HepG2 (cell line): ENCODE results near the gene LTBR. TPM values are rescaled to one million over a fixed set of nuclear protein-coding genes. Genes with fewer than 3 reads are reported as not detected.

Source experiments
- ATAC-seq: fragments of 200-7000 bp; cut with Tn5 transposase; 3 replicates; pipeline ENCODE4 v1.9.1; 2020; ENCODE audit warnings: mild to moderate bottlenecking, moderate library complexity
- BruUV-seq: library from RNA; stranded (reverse); fragments of 400-500 nt; replicated peaks from 2 replicates; lab custom pipeline; 2021; lab: Mats Ljungman, UMichigan
- CTCF ChIA-PET: fragments of 300-600 bp; formaldehyde crosslinking; extraction: SDS; loops from one replicate; lab custom pipeline; 2021; ENCODE audit warnings: low total read pairs, inconsistent platforms, low intra/inter-chr PET ratio; lab: Yijun Ruan, JAX
- POLR2A ChIA-PET: fragments of 350-600 bp; sonication (Branson Sonifier 250); formaldehyde crosslinking; loops from one replicate; lab custom pipeline; 2020; ENCODE audit warnings: antibody characterized with exemption, inconsistent platforms; lab: Yijun Ruan, JAX
- DNase-seq: peaks from one replicate; pipeline ENCODE4 v3.0.0-alpha.2; 2015; ENCODE audit warnings: low spot score
- FAIRE-seq: peaks from 3 replicates; lab custom pipeline; 2011; peaks lifted over from hg19 to GRCh38; lab: Jason Lieb, UNC
- H2AFZ ChIP-seq: one replicate; pipeline ENCODE4 v1.6.1; 2011; ENCODE audit warnings: low read length, inconsistent platforms
- H3K27ac ChIP-seq: fragments of 300-600 bp; 3 replicates; pipeline ENCODE4 v1.8.0; 2011; ENCODE audit warnings: mixed run types, mild to moderate bottlenecking, mixed read lengths, low read length, inconsistent platforms; ENCODE audit not compliant: insufficient read depth; ENCODE audit errors: extremely low read length
- H3K27me3 ChIP-seq, 2 experiments: fragments of 200-600 bp in 1 of 2; 2 replicates in 1 of 2; 3 replicates in 1 of 2; pipeline versions ENCODE4 v1.6.0 to v1.8.0; 2011; ENCODE audit warnings: low read length in 2 of 2, mild to moderate bottlenecking in 2 of 2, moderate library complexity in 2 of 2, inconsistent platforms in 1 of 2; ENCODE audit not compliant: insufficient read depth in 2 of 2, control insufficient read depth in 1 of 2
- H3K36me3 ChIP-seq, 2 experiments: fragments of 200-600 bp in 1 of 2; replicated peaks in 1 of 2; 2 replicates in 1 of 2; 3 replicates in 1 of 2; pipeline versions ENCODE4 v1.5.1 to v1.8.0; 2011; ENCODE audit warnings: low read length in 2 of 2, inconsistent platforms in 1 of 2; ENCODE audit not compliant: insufficient read depth in 2 of 2, control insufficient read depth in 1 of 2
- H3K4me1 ChIP-seq: 2 replicates; pipeline ENCODE4 v1.5.1; 2012; ENCODE audit warnings: low read length, inconsistent platforms; ENCODE audit not compliant: insufficient read depth
- H3K4me2 ChIP-seq: 2 replicates; pipeline ENCODE4 v1.6.0; 2011; ENCODE audit warnings: low read depth, low read length, inconsistent platforms
- H3K4me3 ChIP-seq, 3 experiments: fragments of 200-600 bp in 1 of 3; sonication (generic), shearing (Covaris generic) in 1 of 3; replicated peaks in 1 of 3; 2 replicates each; pipeline ENCODE4 v1.5.1; 2011 to 2016; ENCODE audit warnings: low read length in 3 of 3, inconsistent platforms in 2 of 3, low read depth in 2 of 3, mild to moderate bottlenecking in 2 of 3, control low read depth in 1 of 3, mixed read lengths in 1 of 3; ENCODE audit not compliant: insufficient read depth in 1 of 3
- H3K79me2 ChIP-seq: one replicate; pipeline ENCODE4 v1.6.1; 2011; ENCODE audit warnings: low read length, inconsistent platforms; ENCODE audit not compliant: insufficient read depth
- H3K9ac ChIP-seq: 2 replicates; pipeline ENCODE4 v1.6.0; 2011; ENCODE audit warnings: mild to moderate bottlenecking, low read depth, low read length, inconsistent platforms; ENCODE audit not compliant: insufficient read depth
- H3K9me3 ChIP-seq: 2 replicates; pipeline ENCODE4 v1.5.1; 2012; ENCODE audit warnings: mild to moderate bottlenecking, low read length
- H4K20me1 ChIP-seq: 2 replicates; pipeline ENCODE4 v1.6.0; 2011; ENCODE audit warnings: inconsistent platforms, mild to moderate bottlenecking, low read length, moderate library complexity; ENCODE audit not compliant: insufficient read depth
- ATF7 ChIP-seq, 2 experiments: fragments of 450-650 bp in 1 of 2; sonication (generic) in 1 of 2; formaldehyde crosslinking in 1 of 2; IDR thresholded peaks; 2 replicates each; pipeline versions ENCODE4 v1.4.0 to v1.6.1; 2016 to 2020; ENCODE audit warnings: antibody characterized with exemption in 1 of 2, mild to moderate bottlenecking in 1 of 2, missing genetic modification reagents in 1 of 2
- BHLHE40 ChIP-seq: IDR thresholded peaks from 2 replicates; pipeline ENCODE4 v1.6.1; 2011; ENCODE audit warnings: low read length, improper control_type of control experiment
- CHD2 ChIP-seq: IDR thresholded peaks from 2 replicates; pipeline ENCODE4 v1.6.1; 2011; ENCODE audit warnings: low read depth, low read length, improper control_type of control experiment
- CREB1 ChIP-seq, 2 experiments: fragments of 450-650 bp in 1 of 2; IDR thresholded peaks; 2 replicates each; pipeline ENCODE4 v1.6.1; 2016 to 2017; ENCODE audit warnings: control low read depth in 1 of 2, mild to moderate bottlenecking in 1 of 2, missing compliant biosample characterization in 1 of 2, missing genetic modification characterization in 1 of 2
- DNMT3B ChIP-seq: conservative IDR thresholded peaks from 2 replicates; pipeline ENCODE4 v1.6.1; 2016; ENCODE audit warnings: missing biosample characterization, control low read depth
- FOSL1 ChIP-seq: sonication (generic); formaldehyde crosslinking; IDR thresholded peaks from 2 replicates; pipeline ENCODE4 v1.9.0; 2021; ENCODE audit warnings: missing genetic modification reagents, borderline replicate concordance
- FOSL2 ChIP-seq: sonication (generic); formaldehyde crosslinking; IDR thresholded peaks from 2 replicates; pipeline ENCODE4 v1.4.0; 2020; ENCODE audit warnings: missing genetic modification reagents
- GATAD2A ChIP-seq: IDR thresholded peaks from 2 replicates; pipeline ENCODE4 v1.6.1; 2016
- JUND ChIP-seq: sonication (generic); formaldehyde crosslinking; IDR thresholded peaks from 2 replicates; pipeline ENCODE4 v1.8.0; 2022; ENCODE audit warnings: mild to moderate bottlenecking, missing genetic modification reagents
- MED1 ChIP-seq: sonication (generic); formaldehyde crosslinking; IDR thresholded peaks from 2 replicates; pipeline ENCODE4 v1.4.0; 2020; ENCODE audit warnings: missing genetic modification reagents
- NFKB2 ChIP-seq: sonication (generic); formaldehyde crosslinking; IDR thresholded peaks from 2 replicates; pipeline ENCODE4 v1.4.0; 2020; ENCODE audit warnings: missing genetic modification reagents, borderline replicate concordance
- NR2F1 ChIP-seq, 2 experiments: fragments of 450-650 bp in 1 of 2; formaldehyde crosslinking in 1 of 2; IDR thresholded peaks; 2 replicates each; pipeline versions ENCODE4 v1.5.0 to v1.6.1; 2016 to 2020; ENCODE audit warnings: mild to moderate bottlenecking in 1 of 2, missing compliant biosample characterization in 1 of 2, missing genetic modification reagents in 1 of 2, moderate library complexity in 1 of 2
- NR2F6 ChIP-seq, 2 experiments: IDR thresholded peaks; 2 replicates each; pipeline ENCODE4 v1.6.1; 2016; ENCODE audit warnings: antibody characterized with exemption in 1 of 2, mild to moderate bottlenecking in 1 of 2
- POGZ ChIP-seq: sonication (generic); formaldehyde crosslinking; IDR thresholded peaks from 2 replicates; pipeline ENCODE4 v1.4.0; 2020; ENCODE audit warnings: mild to moderate bottlenecking, missing genetic modification reagents
- RARA ChIP-seq: IDR thresholded peaks from 2 replicates; pipeline ENCODE4 v1.6.1; 2016; ENCODE audit warnings: missing genetic modification reagents, missing compliant biosample characterization
- RXRA ChIP-seq: sonication (generic); formaldehyde crosslinking; IDR thresholded peaks from 2 replicates; pipeline ENCODE4 v1.5.1; 2020; ENCODE audit warnings: missing genetic modification reagents
- RXRB ChIP-seq: IDR thresholded peaks from 2 replicates; pipeline ENCODE4 v1.6.1; 2016; ENCODE audit warnings: borderline replicate concordance, missing genetic modification reagents, missing compliant biosample characterization
- SMC3 ChIP-seq: IDR thresholded peaks from 2 replicates; pipeline ENCODE4 v1.6.1; 2011; ENCODE audit warnings: low read length, improper control_type of control experiment
- TEAD2 ChIP-seq: sonication (generic); formaldehyde crosslinking; IDR thresholded peaks from 2 replicates; pipeline ENCODE4 v1.9.0; 2021; ENCODE audit warnings: missing genetic modification reagents
- U2AF2 ChIP-seq: fragments of 200-400 bp; formaldehyde crosslinking; IDR thresholded peaks from 2 replicates; pipeline ENCODE4 v1.6.1; 2017; ENCODE audit warnings: low read depth, mild to moderate bottlenecking, low read length
- XRCC5 ChIP-seq: fragments of 200-400 bp; formaldehyde crosslinking; optimal IDR thresholded peaks from 2 replicates; pipeline ENCODE3; 2017; ENCODE audit warnings: mild to moderate bottlenecking, low read length
- ZBTB26 ChIP-seq: IDR thresholded peaks from 2 replicates; pipeline ENCODE4 v1.6.1; 2016; ENCODE audit warnings: missing compliant biosample characterization, missing genetic modification reagents, borderline replicate concordance
- ZBTB38 ChIP-seq: sonication (generic); formaldehyde crosslinking; IDR thresholded peaks from 2 replicates; pipeline ENCODE4 v1.5.1; 2020; ENCODE audit warnings: mild to moderate bottlenecking, missing genetic modification reagents
- ZFAT ChIP-seq: sonication (generic); formaldehyde crosslinking; conservative IDR thresholded peaks from 2 replicates; pipeline ENCODE4 v1.8.1; 2023; ENCODE audit warnings: missing genetic modification reagents, inconsistent platforms
- ZNF143 ChIP-seq: sonication (generic); formaldehyde crosslinking; IDR thresholded peaks from 2 replicates; pipeline ENCODE4 v1.4.0; 2020; ENCODE audit warnings: missing genetic modification reagents
- ZSCAN20 ChIP-seq: sonication (generic); formaldehyde crosslinking; IDR thresholded peaks from 2 replicates; pipeline ENCODE4 v1.4.0; 2020; ENCODE audit warnings: missing genetic modification reagents, mild to moderate bottlenecking, borderline replicate concordance
- WGBS: methylation state at CpG from one replicate; pipeline ENCODE4 v1.1.6; 2017; ENCODE audit warnings: low lambda C conversion rate; 5-methylcytosine and 5-hydroxymethylcytosine counted together
- in situ Hi-C: cut with HindIII; loops from 2 replicates; pipeline ENCODE4 v1.10.0; 2017; ENCODE audit warnings: low pct_unique_long_range_greater_than_20kb; ENCODE audit not compliant: extremely low pct_ligation_motif_present
- intact Hi-C: fragments of 100-400 bp; cut with micrococcal nuclease; formaldehyde crosslinking; loops from one replicate; pipeline ENCODE4 v1.10.0; 2022; ENCODE audit not compliant: unreplicated experiment
- polyA plus RNA-seq, 8 experiments: library from polyadenylated mRNA; depleted of rRNA in 3 of 8; stranded (reverse) in 7 of 8; unstranded in 1 of 8; fragments of >200 nt; fragmentation: Illumina TruSeq in 4 of 8; extraction: Trizol in 4 of 8; gene quantifications; 2 replicates each; pipeline versions ENCODE4 v1.2.1 to v1.2.3, GENCODE V29; 2011 to 2016; ENCODE audit warnings: low read depth in 4 of 8, missing spikeins in 1 of 8, mixed read lengths in 1 of 8; ENCODE audit not compliant: insufficient read depth in 1 of 8
- total RNA-seq, 5 experiments: library from RNA; depleted of rRNA; stranded (reverse); fragments of >200 nt; fragmentation: Illumina TruSeq; extraction: Trizol; gene quantifications; 2 replicates each; pipeline ENCODE4 v1.2.3, GENCODE V29; 2016; ENCODE audit warnings: low read depth in 1 of 5

LTBR gene
- total and polyA plus RNA-seq, 2 of the 13 experiments (the other 11 are each of a cell fraction or from before 2014, with no cell fraction given), result 31.4 to 34.8 TPM

GRCh38 chr12:6345319-6346091, 38.5 kb upstream of the LTBR start:
- Histone ChIP-seq H3K36me3 (no peaks in the 10 kb centered on the region), H3K27me3 (no peaks in the 10 kb centered on the region; a peak in 1 of 5 replicates), H4K20me1 (no peaks in the 10 kb centered on the region), H3K27ac (no peak overlapping the region), H3K4me1 (peaks cover 60% of the 10 kb centered on the region), H3K79me2 (peaks cover 20% of the 10 kb centered on the region), H3K9me3 (no peaks in the 10 kb centered on the region), H3K4me3 (no peak overlapping the region), H2AFZ (no peak overlapping the region), H3K9ac (peak overlapping the region; percentile 17; the same call in 1 of the 2 replicates), H3K4me2 (no peak overlapping the region)
- no TSS peak for BruUV-seq
- intact Hi-C loops (loop anchor here (10.0 kb wide), 1 partner anchor 189 kb away; the partner anchor contains the start of gene GAPDH), in situ Hi-C loops (no loop called here)
- FAIRE-seq, result no peak
- peak; percentile 84 for DNase-seq
- CTCF ChIA-PET, result no interaction called here
- POLR2A ChIA-PET, result interaction anchor here (0.6 to 3.9 kb wide), 10 partner anchors 9 to 40 kb away, joined by 3 to 74 read pairs (median 4); partner anchors contain the start of genes LTBR and PLEKHG6
- peak; percentile 6; the same call in 1 of the 3 replicates for ATAC-seq
- WGBS, result 56% methylated on average over 9 of the region's 10 CpGs
- TF ChIP-seq RXRA (CRISPR knock-in tag) (peak; percentile 33; the same call in 1 of the 2 replicates), FOSL1 (CRISPR knock-in tag) (peak; percentile 40; the same call in 1 of the 2 replicates), SMC3 (peak; percentile 8; the same call in 1 of the 2 replicates), CHD2 (no peak), NR2F6 (IDR thresholded peaks at IDR 0.05) (no peak), NR2F6 (CRISPR knock-in tag; IDR thresholded peaks at IDR 0.05) (peak; percentile 36; the same call in 1 of the 2 replicates), MED1 (CRISPR knock-in tag) (0 out of 2 replicates have a peak, but pooled peaks have one; percentile 13), GATAD2A (CRISPR knock-in tag) (no peak), RXRB (CRISPR knock-in tag) (peak; percentile 44; the same call in 1 of the 2 replicates), ZBTB26 (CRISPR knock-in tag) (no peak), NFKB2 (CRISPR knock-in tag) (no peak), RARA (CRISPR knock-in tag) (peak; percentile 71), XRCC5 (peak; percentile 44), CREB1 (IDR thresholded peaks at IDR 0.05) (peak; percentile 90), CREB1 (CRISPR knock-in tag; IDR thresholded peaks at IDR 0.05) (peak; percentile 80), DNMT3B (no peak), ATF7 (IDR thresholded peaks at IDR 0.05) (peak; percentile 59), ATF7 (CRISPR knock-in tag; IDR thresholded peaks at IDR 0.05) (no peak), ZSCAN20 (no peak), JUND (CRISPR knock-in tag) (0 out of 2 replicates have a peak, but pooled peaks have one; percentile 19), POGZ (CRISPR knock-in tag) (no peak), FOSL2 (peak; percentile 91), ZBTB38 (0 out of 2 replicates have a peak, but pooled peaks have one; percentile 22), ZFAT (no peak), TEAD2 (CRISPR knock-in tag) (no peak), ZNF143 (CRISPR knock-in tag) (no peak), U2AF2 (no peak), BHLHE40 (peak; percentile 26; the same call in 1 of the 2 replicates), NR2F1 (CRISPR knock-in tag; IDR thresholded peaks at IDR 0.05) (no peak; a peak in 1 of 4 replicates)
